ENCODE results near the gene SNUPN.
"Not testable (repeated sequence)": the region's sequence is repeated elsewhere in the genome, so short reads cannot be mapped to it uniquely, and the experiment has no call there.

GRCh38 chr15:75558955-75559354 is 66.6 kb downstream of the SNUPN start:
- TF ChIP-seq, protein P1, sequence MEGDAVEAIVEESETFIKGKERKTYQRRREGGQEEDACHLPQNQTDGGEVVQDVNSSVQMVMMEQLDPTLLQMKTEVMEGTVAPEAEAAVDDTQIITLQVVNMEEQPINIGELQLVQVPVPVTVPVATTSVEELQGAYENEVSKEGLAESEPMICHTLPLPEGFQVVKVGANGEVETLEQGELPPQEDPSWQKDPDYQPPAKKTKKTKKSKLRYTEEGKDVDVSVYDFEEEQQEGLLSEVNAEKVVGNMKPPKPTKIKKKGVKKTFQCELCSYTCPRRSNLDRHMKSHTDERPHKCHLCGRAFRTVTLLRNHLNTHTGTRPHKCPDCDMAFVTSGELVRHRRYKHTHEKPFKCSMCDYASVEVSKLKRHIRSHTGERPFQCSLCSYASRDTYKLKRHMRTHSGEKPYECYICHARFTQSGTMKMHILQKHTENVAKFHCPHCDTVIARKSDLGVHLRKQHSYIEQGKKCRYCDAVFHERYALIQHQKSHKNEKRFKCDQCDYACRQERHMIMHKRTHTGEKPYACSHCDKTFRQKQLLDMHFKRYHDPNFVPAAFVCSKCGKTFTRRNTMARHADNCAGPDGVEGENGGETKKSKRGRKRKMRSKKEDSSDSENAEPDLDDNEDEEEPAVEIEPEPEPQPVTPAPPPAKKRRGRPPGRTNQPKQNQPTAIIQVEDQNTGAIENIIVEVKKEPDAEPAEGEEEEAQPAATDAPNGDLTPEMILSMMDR (IDR thresholded peaks at IDR 0.05; ENCODE audit: poor library complexity), result not testable (repeated sequence)
- TF ChIP-seq EZH2phosphoT487 (IDR thresholded peaks at IDR 0.05; ENCODE audit: low read depth, severe bottlenecking, unreplicated experiment), result not testable (repeated sequence)

All from hepatocyte (in vitro differentiated cells).